Keratinocyte (primary cell): Measurements from ENCODE around the gene EVL.

Source experiments
- EZH2 ChIP-seq: IDR thresholded peaks from one replicate; pipeline ENCODE4 v1.6.1; 2012; ENCODE audit warnings: inconsistent platforms, mild to moderate bottlenecking, low read length, moderate library complexity
- TF ChIP-seq, protein P1 (sequence below), 3 experiments: IDR thresholded peaks in 1 of 3; conservative IDR thresholded peaks in 1 of 3; optimal IDR thresholded peaks in 1 of 3; 2 replicates in 2 of 3; 3 replicates in 1 of 3; pipeline versions ENCODE3 to v1.5.1; 2011; ENCODE audit warnings: low read length in 3 of 3, mild to moderate bottlenecking in 3 of 3, moderate library complexity in 2 of 3, control low read depth in 1 of 3, inconsistent platforms in 1 of 3; ENCODE audit not compliant: insufficient read depth in 2 of 3; ENCODE audit errors: extremely low read depth in 1 of 3

DNA sequence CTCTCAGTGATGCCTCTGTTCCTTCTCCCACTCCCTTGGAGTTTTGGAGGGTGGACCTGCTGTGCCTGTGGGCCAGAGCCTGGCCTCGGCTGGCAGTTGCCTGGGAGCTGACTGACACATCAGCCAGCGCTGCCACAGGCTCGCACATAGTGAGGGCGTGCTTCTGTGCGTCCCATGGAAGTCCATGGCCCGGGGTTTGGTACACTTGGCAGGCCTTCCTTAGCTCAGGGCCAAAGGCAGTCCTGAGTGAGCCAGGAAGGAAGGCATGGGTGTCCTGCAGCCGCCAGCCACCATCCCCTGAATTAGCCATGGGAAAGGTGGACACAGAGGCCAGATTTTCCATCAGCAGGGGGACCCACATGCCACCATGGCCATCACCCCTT is 95.3 kb downstream of the EVL start:
- TF ChIP-seq, protein P1, sequence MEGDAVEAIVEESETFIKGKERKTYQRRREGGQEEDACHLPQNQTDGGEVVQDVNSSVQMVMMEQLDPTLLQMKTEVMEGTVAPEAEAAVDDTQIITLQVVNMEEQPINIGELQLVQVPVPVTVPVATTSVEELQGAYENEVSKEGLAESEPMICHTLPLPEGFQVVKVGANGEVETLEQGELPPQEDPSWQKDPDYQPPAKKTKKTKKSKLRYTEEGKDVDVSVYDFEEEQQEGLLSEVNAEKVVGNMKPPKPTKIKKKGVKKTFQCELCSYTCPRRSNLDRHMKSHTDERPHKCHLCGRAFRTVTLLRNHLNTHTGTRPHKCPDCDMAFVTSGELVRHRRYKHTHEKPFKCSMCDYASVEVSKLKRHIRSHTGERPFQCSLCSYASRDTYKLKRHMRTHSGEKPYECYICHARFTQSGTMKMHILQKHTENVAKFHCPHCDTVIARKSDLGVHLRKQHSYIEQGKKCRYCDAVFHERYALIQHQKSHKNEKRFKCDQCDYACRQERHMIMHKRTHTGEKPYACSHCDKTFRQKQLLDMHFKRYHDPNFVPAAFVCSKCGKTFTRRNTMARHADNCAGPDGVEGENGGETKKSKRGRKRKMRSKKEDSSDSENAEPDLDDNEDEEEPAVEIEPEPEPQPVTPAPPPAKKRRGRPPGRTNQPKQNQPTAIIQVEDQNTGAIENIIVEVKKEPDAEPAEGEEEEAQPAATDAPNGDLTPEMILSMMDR (optimal IDR thresholded peaks at IDR 0.05 in 1 of 3, IDR thresholded peaks at IDR 0.05 in 1 of 3, conservative IDR thresholded peaks at IDR 0.05 in 1 of 3; ENCODE audit: extremely low read depth in 1 of 3, insufficient read depth in 2 of 3, low read length in 3 of 3): no peak
- TF ChIP-seq EZH2: no peak
